ENCODE measurements around the gene STAP2. TPM values are rescaled to one million over a fixed set of nuclear protein-coding genes. Genes with fewer than 3 reads are reported as not detected.

The STAP2 gene
- 9.8 TPM for polyA plus RNA-seq (2012; ENCODE audit: missing spikeins)

GRCh38 chr19:4338441-4339355 is at the start of gene STAP2:
Gene STAP2 (minus strand): TSS chr19:4338827. CDS start chr19:4338753, 74 bp downstream.
- TF ChIP-seq POLR2AphosphoS5 (IDR thresholded peaks at IDR 0.05; ENCODE audit: low read depth, low read length) (no peak), POLR2A (IDR thresholded peaks at IDR 0.05; ENCODE audit: low read depth, low read length) (no peak; the same call in 1 of the 2 replicates), TAF1 (IDR thresholded peaks at IDR 0.05; ENCODE audit: borderline replicate concordance, low read depth, low read length) (no peak)
- FAIRE-seq (no peak), DNase-seq (ENCODE audit: insufficient read length) (no peak)

- TF ChIP-seq POLR2A (IDR thresholded peaks at IDR 0.05; ENCODE audit: low read depth, low read length) (no peak), TAF1 (IDR thresholded peaks at IDR 0.05; ENCODE audit: borderline replicate concordance, low read depth, low read length) (no peak), POLR2AphosphoS5 (IDR thresholded peaks at IDR 0.05; ENCODE audit: low read depth, low read length) (no peak)
- FAIRE-seq (no peak), DNase-seq (ENCODE audit: insufficient read length) (no peak)
These were observed 47.6 kb upstream of the STAP2 start for GRCh38 chr19:4386041-4386782.

GRCh38 chr19:4385291-4386040 is 46.8 kb upstream of the STAP2 start:
- no peak for FAIRE-seq

DNA sequence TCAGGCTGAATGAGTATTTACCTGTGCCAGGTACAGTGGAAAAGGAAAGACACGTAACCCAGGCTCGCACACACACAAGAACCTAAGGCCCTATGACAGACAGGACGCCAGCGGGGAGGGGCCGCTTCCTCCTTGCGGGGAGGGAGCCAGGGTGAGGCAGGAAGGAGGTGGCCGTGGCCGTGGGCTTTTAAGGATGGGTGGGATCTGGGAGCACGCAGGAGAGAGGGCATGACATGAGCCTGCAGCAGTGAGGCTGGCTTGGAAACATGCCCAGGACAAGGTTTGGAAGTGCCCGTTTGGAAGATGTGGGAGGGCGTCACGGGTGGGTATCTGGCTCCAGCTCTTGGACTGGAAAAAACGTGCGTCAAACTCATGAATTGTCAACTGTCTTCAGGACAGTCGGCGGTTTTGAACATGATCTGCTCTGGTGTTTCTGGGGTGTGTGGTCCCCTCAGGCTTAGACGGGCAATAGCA is 41.7 kb upstream of the STAP2 start:
- no peak for DNase-seq (ENCODE audit: insufficient read length)
- no peak for TF ChIP-seq POLR2AphosphoS5 (IDR thresholded peaks at IDR 0.05; ENCODE audit: low read depth, low read length)
- no peak for TF ChIP-seq POLR2A (IDR thresholded peaks at IDR 0.05; ENCODE audit: low read depth, low read length)
- TF ChIP-seq TAF1 (IDR thresholded peaks at IDR 0.05; ENCODE audit: borderline replicate concordance, low read depth, low read length): no peak
- peak; percentile 67 for FAIRE-seq

More at GRCh38 chr19:4385291-4386040, 46.8 kb upstream of the STAP2 start:
- no peak for DNase-seq (ENCODE audit: insufficient read length)
- no peak for TF ChIP-seq POLR2A (IDR thresholded peaks at IDR 0.05; ENCODE audit: low read depth, low read length)
- no peak; the same call in 1 of the 2 replicates for TF ChIP-seq POLR2AphosphoS5 (IDR thresholded peaks at IDR 0.05; ENCODE audit: low read depth, low read length)
- TF ChIP-seq TAF1 (IDR thresholded peaks at IDR 0.05; ENCODE audit: borderline replicate concordance, low read depth, low read length): no peak

GRCh38 chr19:4379383-4380253 is 41.0 kb upstream of the STAP2 start:
- DNase-seq (ENCODE audit: insufficient read length) (no peak), FAIRE-seq (peak; percentile 87)

GRCh38 chr19:4378886-4379285 is 40.3 kb upstream of the STAP2 start:
- no peak for TF ChIP-seq TAF1 (IDR thresholded peaks at IDR 0.05; ENCODE audit: borderline replicate concordance, low read depth, low read length)
- TF ChIP-seq POLR2A (IDR thresholded peaks at IDR 0.05; ENCODE audit: low read depth, low read length): no peak
- DNase-seq (ENCODE audit: insufficient read length): no peak
- FAIRE-seq: no peak

More at GRCh38 chr19:4379383-4380253, 41.0 kb upstream of the STAP2 start:
- TF ChIP-seq TAF1 (IDR thresholded peaks at IDR 0.05; ENCODE audit: borderline replicate concordance, low read depth, low read length) (0 out of 2 replicates have a peak, but pooled peaks have one; percentile 21), POLR2AphosphoS5 (IDR thresholded peaks at IDR 0.05; ENCODE audit: low read depth, low read length) (peak; percentile 36; the same call in 1 of the 2 replicates), POLR2A (IDR thresholded peaks at IDR 0.05; ENCODE audit: low read depth, low read length) (peak; percentile 51)

- DNase-seq (ENCODE audit: insufficient read length) (no peak), FAIRE-seq (no peak)
- TF ChIP-seq TAF1 (IDR thresholded peaks at IDR 0.05; ENCODE audit: borderline replicate concordance, low read depth, low read length): no peak
- no peak for TF ChIP-seq POLR2A (IDR thresholded peaks at IDR 0.05; ENCODE audit: low read depth, low read length)
- no peak for TF ChIP-seq POLR2AphosphoS5 (IDR thresholded peaks at IDR 0.05; ENCODE audit: low read depth, low read length)
These were observed 38.6 kb upstream of the STAP2 start for GRCh38 chr19:4376991-4377781.

GRCh38 chr19:4376671-4376990 is 38.0 kb upstream of the STAP2 start:
- no peak for FAIRE-seq
- TF ChIP-seq TAF1 (IDR thresholded peaks at IDR 0.05; ENCODE audit: borderline replicate concordance, low read depth, low read length) (no peak), POLR2A (IDR thresholded peaks at IDR 0.05; ENCODE audit: low read depth, low read length) (no peak), POLR2AphosphoS5 (IDR thresholded peaks at IDR 0.05; ENCODE audit: low read depth, low read length) (no peak)
- DNase-seq (ENCODE audit: insufficient read length): no peak

DNA sequence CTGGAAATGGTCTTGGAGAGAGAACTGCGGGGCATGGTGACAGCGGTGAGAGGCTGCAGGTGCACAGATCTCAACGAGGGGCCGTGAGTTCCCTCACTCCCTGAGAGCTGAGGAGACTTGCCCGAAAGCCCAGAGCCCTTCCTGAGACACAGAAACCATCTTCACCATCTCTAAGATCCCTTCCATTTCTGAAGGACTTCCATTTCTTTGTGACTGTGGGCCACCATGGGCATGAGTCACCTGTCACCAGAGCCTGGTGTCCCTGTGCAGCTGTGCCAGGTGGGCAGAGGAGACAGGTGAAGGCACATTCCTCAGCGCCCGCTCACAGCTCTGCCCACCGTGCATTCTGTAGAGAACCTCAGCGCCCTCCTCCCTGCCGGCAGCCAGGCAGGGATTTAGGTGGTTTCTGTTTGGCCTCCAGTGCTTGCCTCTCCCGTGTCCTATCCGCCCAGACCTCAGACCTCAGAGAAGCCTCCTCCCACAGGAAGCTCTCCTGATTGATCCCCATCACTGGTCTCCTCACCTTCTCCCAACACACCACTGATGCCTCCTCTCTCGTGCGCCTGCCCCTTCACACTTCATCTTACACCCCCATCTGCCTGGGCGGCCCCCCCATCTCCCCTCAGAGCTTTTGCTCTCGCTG is 37.5 kb upstream of the STAP2 start:
- TF ChIP-seq POLR2A (IDR thresholded peaks at IDR 0.05; ENCODE audit: low read depth, low read length) (no peak), POLR2AphosphoS5 (IDR thresholded peaks at IDR 0.05; ENCODE audit: low read depth, low read length) (no peak), TAF1 (IDR thresholded peaks at IDR 0.05; ENCODE audit: borderline replicate concordance, low read depth, low read length) (no peak)
- DNase-seq (ENCODE audit: insufficient read length): no peak
- no peak for FAIRE-seq

All from GM12892 (cell line).